T-helper 1 cell treated with Interleukin-12 subunit alpha and Interleukin-12 subunit beta and Interleukin-4 antibody, amounts not matched to agents 30 μg/mL and 1 μg/mL, for 36 hours (primary cell): ENCODE data around the gene UTS2R.
A peak's percentile ranks its signal among the peaks of the same experiment; 100 is the strongest.
"Not testable (repeated sequence)": the region's sequence is repeated elsewhere in the genome, so short reads cannot be mapped to it uniquely, and the experiment has no call there.

Experiments
- H3K27ac Mint-ChIP-seq: one replicate; pipeline ENCODE4 v1.8.0; 2021; ENCODE audit warnings: mild to moderate bottlenecking, mixed read lengths
- H3K27me3 Mint-ChIP-seq: one replicate; pipeline ENCODE4 v1.8.0; 2021; ENCODE audit warnings: low read depth, mixed read lengths
- H3K36me3 Mint-ChIP-seq: one replicate; pipeline ENCODE4 v1.8.0; 2021; ENCODE audit warnings: low read depth, mixed read lengths
- H3K4me1 Mint-ChIP-seq: one replicate; pipeline ENCODE4 v1.8.0; 2021; ENCODE audit warnings: low read depth, mixed read lengths
- H3K4me3 Mint-ChIP-seq: one replicate; pipeline ENCODE4 v1.8.0; 2021; ENCODE audit warnings: mild to moderate bottlenecking, moderate library complexity, mixed read lengths
- H3K9me3 Mint-ChIP-seq: one replicate; pipeline ENCODE4 v1.8.0; 2021; ENCODE audit warnings: mixed read lengths

UTS2R gene

GRCh38 chr17:82345151-82345976 lies 26.2 kb upstream of the UTS2R start:
- peaks cover 9% of the 10 kb centered on the region for H3K27me3 Mint-ChIP-seq
- H3K4me1 Mint-ChIP-seq = peaks cover 6% of the 10 kb centered on the region
- no peak overlapping the region for H3K4me3 Mint-ChIP-seq
- H3K27ac Mint-ChIP-seq = no peak overlapping the region
- no peaks in the 10 kb centered on the region for H3K9me3 Mint-ChIP-seq
- H3K36me3 Mint-ChIP-seq = peaks cover 2% of the 10 kb centered on the region

- H3K27me3 Mint-ChIP-seq = peaks cover 9% of the 10 kb centered on the region
- peak overlapping the region; percentile 34 for H3K4me3 Mint-ChIP-seq
- H3K9me3 Mint-ChIP-seq = no peaks in the 10 kb centered on the region
- peaks cover 6% of the 10 kb centered on the region for H3K4me1 Mint-ChIP-seq
- H3K27ac Mint-ChIP-seq = no peak overlapping the region
- H3K36me3 Mint-ChIP-seq = no peaks in the 10 kb centered on the region
Measured at GRCh38 chr17:82346342-82347300, 24.9 kb upstream of the UTS2R start.

- not testable (repeated sequence) for H3K36me3 Mint-ChIP-seq, H3K27me3 Mint-ChIP-seq, H3K27ac Mint-ChIP-seq, H3K9me3 Mint-ChIP-seq, H3K4me1 Mint-ChIP-seq, H3K4me3 Mint-ChIP-seq
Measured at GRCh38 chr17:82347994-82348393, 23.6 kb upstream of the UTS2R start.

GRCh38 chr17:82348434-82348833 lies 23.1 kb upstream of the UTS2R start:
- Mint-ChIP-seq H3K4me1 (peaks cover 6% of the 10 kb centered on the region), H3K4me3 (no peak overlapping the region), H3K27me3 (peaks cover 9% of the 10 kb centered on the region), H3K36me3 (no peaks in the 10 kb centered on the region), H3K27ac (no peak overlapping the region), H3K9me3 (no peaks in the 10 kb centered on the region)

- H3K36me3 Mint-ChIP-seq = no peaks in the 10 kb centered on the region
- H3K9me3 Mint-ChIP-seq = no peaks in the 10 kb centered on the region
Measured at GRCh38 chr17:82348866-82349265, 22.7 kb upstream of the UTS2R start.

GRCh38 chr17:82349287-82349701 lies 22.3 kb upstream of the UTS2R start:
- H3K36me3 Mint-ChIP-seq = no peaks in the 10 kb centered on the region
- H3K27me3 Mint-ChIP-seq = peaks cover 9% of the 10 kb centered on the region
- H3K4me1 Mint-ChIP-seq = peaks cover 6% of the 10 kb centered on the region
- no peaks in the 10 kb centered on the region for H3K9me3 Mint-ChIP-seq
- H3K4me3 Mint-ChIP-seq = no peak overlapping the region
- no peak overlapping the region for H3K27ac Mint-ChIP-seq

More at GRCh38 chr17:82348866-82349265, 22.7 kb upstream of the UTS2R start:
- Mint-ChIP-seq H3K4me3 (no peak overlapping the region), H3K27ac (no peak overlapping the region), H3K4me1 (peaks cover 6% of the 10 kb centered on the region), H3K27me3 (peaks cover 9% of the 10 kb centered on the region)

GRCh38 chr17:82350182-82351030 lies 21.2 kb upstream of the UTS2R start:
- peaks cover 9% of the 10 kb centered on the region for H3K27me3 Mint-ChIP-seq
- H3K9me3 Mint-ChIP-seq = no peaks in the 10 kb centered on the region
- no peak overlapping the region for H3K27ac Mint-ChIP-seq
- peaks cover 6% of the 10 kb centered on the region for H3K4me1 Mint-ChIP-seq
- no peak overlapping the region for H3K4me3 Mint-ChIP-seq
- H3K36me3 Mint-ChIP-seq = no peaks in the 10 kb centered on the region

- Mint-ChIP-seq H3K4me3 (no peak overlapping the region), H3K4me1 (peaks cover 5% of the 10 kb centered on the region), H3K36me3 (no peaks in the 10 kb centered on the region), H3K9me3 (no peaks in the 10 kb centered on the region), H3K27ac (no peak overlapping the region), H3K27me3 (peaks cover 8% of the 10 kb centered on the region)
Measured at GRCh38 chr17:82351254-82351712, 20.3 kb upstream of the UTS2R start.

GRCh38 chr17:82351713-82352488 lies 19.7 kb upstream of the UTS2R start:
- H3K36me3 Mint-ChIP-seq = no peaks in the 10 kb centered on the region
- no peaks in the 10 kb centered on the region for H3K9me3 Mint-ChIP-seq
- H3K4me1 Mint-ChIP-seq = no peaks in the 10 kb centered on the region
- H3K27ac Mint-ChIP-seq = no peak overlapping the region
- no peak overlapping the region for H3K4me3 Mint-ChIP-seq
- H3K27me3 Mint-ChIP-seq = peaks cover 3% of the 10 kb centered on the region

GRCh38 chr17:82353484-82353883 lies 18.1 kb upstream of the UTS2R start:
- Mint-ChIP-seq H3K9me3 (no peaks in the 10 kb centered on the region), H3K4me1 (peaks cover 5% of the 10 kb centered on the region), H3K4me3 (no peak overlapping the region), H3K27me3 (peaks cover 7% of the 10 kb centered on the region), H3K27ac (no peak overlapping the region), H3K36me3 (no peaks in the 10 kb centered on the region)

- H3K36me3 Mint-ChIP-seq = no peaks in the 10 kb centered on the region
- peaks cover 8% of the 10 kb centered on the region for H3K27me3 Mint-ChIP-seq
- H3K9me3 Mint-ChIP-seq = no peaks in the 10 kb centered on the region
- H3K27ac Mint-ChIP-seq = no peak overlapping the region
- H3K4me3 Mint-ChIP-seq = no peak overlapping the region
- peaks cover 8% of the 10 kb centered on the region for H3K4me1 Mint-ChIP-seq
Measured at GRCh38 chr17:82354804-82355308, 16.7 kb upstream of the UTS2R start.

- Mint-ChIP-seq H3K27me3 (peaks cover 8% of the 10 kb centered on the region), H3K27ac (no peak overlapping the region), H3K4me1 (peaks cover 8% of the 10 kb centered on the region), H3K36me3 (no peaks in the 10 kb centered on the region), H3K9me3 (no peaks in the 10 kb centered on the region), H3K4me3 (no peak overlapping the region)
Measured at GRCh38 chr17:82355770-82356427, 15.7 kb upstream of the UTS2R start.

- H3K27me3 Mint-ChIP-seq = peaks cover 11% of the 10 kb centered on the region
- no peak overlapping the region for H3K27ac Mint-ChIP-seq
- H3K9me3 Mint-ChIP-seq = no peaks in the 10 kb centered on the region
- H3K4me3 Mint-ChIP-seq = no peak overlapping the region
- no peaks in the 10 kb centered on the region for H3K36me3 Mint-ChIP-seq
- peaks cover 8% of the 10 kb centered on the region for H3K4me1 Mint-ChIP-seq
Measured at GRCh38 chr17:82356845-82357355, 14.7 kb upstream of the UTS2R start.
